GM12865 (cell line): ENCODE results near the gene TMEM37.

Source experiments
- DNase-seq: peaks from one replicate; pipeline ENCODE4 v3.0.0; 2010; ENCODE audit warnings: low read depth
- H3K4me3 ChIP-seq: 2 replicates; pipeline ENCODE4 v1.5.1; 2011; ENCODE audit warnings: mild to moderate bottlenecking, low read depth, low read length, control low read depth
- TF ChIP-seq, protein P1 (sequence below): IDR thresholded peaks from 2 replicates; pipeline ENCODE4 v1.5.1; 2011; ENCODE audit warnings: low read length, control low read depth, low read depth, inconsistent platforms; ENCODE audit not compliant: insufficient read depth; ENCODE audit errors: missing control alignments

TMEM37 gene

DNA sequence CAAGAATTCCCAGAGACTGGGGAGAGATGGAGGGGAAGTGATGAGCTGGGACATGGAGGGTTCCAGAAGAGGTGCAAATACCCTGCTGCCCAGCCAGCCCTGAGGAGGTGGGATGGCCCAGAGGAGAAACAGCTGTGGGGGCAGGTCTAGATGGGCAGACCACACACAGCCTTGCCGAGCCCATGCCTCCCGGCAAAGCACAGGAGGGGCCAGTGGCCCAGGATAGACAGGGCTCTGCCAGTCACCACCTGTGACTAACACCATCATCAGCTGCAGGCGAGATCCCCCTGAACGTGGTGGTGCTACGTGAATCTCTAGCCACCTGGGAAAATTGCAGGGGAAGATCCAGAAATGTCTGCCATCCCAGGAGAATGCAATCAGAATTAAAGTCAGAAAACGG, 53.2 kb downstream of the TMEM37 start:
- DNase-seq: no peak
- no peak overlapping the region for H3K4me3 ChIP-seq
- TF ChIP-seq, protein P1, sequence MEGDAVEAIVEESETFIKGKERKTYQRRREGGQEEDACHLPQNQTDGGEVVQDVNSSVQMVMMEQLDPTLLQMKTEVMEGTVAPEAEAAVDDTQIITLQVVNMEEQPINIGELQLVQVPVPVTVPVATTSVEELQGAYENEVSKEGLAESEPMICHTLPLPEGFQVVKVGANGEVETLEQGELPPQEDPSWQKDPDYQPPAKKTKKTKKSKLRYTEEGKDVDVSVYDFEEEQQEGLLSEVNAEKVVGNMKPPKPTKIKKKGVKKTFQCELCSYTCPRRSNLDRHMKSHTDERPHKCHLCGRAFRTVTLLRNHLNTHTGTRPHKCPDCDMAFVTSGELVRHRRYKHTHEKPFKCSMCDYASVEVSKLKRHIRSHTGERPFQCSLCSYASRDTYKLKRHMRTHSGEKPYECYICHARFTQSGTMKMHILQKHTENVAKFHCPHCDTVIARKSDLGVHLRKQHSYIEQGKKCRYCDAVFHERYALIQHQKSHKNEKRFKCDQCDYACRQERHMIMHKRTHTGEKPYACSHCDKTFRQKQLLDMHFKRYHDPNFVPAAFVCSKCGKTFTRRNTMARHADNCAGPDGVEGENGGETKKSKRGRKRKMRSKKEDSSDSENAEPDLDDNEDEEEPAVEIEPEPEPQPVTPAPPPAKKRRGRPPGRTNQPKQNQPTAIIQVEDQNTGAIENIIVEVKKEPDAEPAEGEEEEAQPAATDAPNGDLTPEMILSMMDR: no peak

DNA sequence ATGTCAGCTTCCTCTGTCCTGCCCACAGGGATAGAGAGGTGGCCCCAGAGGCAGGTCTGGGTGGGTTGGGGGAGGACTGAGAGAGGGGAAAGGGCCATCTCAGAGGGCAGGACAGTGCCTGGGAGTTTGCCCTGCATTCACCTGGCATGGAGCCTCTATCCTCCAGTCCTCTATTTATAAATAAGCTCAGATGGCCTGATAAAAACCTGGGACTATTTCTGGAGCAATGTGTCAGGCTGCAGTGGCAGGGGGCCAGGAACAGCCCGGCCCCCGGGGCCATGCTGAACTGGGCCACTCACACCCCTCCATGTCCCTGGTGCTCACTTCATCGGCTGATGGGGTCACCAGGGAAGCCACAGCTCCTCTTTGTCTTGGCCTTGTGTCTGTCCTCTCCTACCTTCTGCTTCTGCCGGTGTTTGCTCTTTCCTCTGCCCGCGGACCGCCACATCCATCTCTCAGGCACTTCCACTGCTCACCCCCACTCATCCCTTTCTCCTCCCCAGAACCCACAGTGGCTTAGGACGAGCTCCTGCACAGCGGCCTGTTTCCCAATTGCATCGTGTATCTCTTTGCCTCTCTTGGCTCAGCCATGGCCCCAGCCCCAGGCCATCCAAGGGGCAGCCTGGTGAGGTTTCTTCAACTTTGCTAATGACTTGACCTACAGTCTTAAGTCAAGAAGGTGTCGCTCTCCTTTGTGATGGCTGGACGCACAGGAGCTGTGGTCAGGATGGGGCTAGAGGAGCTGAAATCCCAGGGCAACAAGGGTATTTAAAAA, 53.9 kb downstream of the TMEM37 start:
- TF ChIP-seq, protein P1: no peak
- DNase-seq: no peak
- no peak overlapping the region for H3K4me3 ChIP-seq

- TF ChIP-seq, protein P1: no peak
- DNase-seq: no peak
- no peak overlapping the region for H3K4me3 ChIP-seq
Observed at GRCh38 chr2:119486196-119486827, 54.7 kb downstream of the TMEM37 start.

DNA sequence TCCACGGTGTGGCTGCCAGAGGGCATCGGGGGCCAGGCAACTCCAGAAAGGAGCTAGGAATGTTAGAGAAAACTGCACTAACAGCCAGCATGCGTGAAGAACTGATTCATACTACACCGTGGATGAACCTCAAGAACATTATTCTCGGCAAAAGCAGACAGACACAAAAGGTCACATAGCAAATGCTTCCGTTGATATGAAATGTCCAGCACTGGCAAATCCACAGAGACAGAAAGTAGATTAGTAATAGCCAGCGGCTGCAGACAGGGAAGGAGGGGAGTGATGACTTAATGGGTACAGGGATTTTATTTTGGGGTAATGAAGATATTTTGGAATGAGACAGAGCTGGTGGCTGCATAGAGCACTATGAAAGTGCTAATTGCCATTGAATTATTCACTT, 55.2 kb downstream of the TMEM37 start:
- DNase-seq: no peak

DNA sequence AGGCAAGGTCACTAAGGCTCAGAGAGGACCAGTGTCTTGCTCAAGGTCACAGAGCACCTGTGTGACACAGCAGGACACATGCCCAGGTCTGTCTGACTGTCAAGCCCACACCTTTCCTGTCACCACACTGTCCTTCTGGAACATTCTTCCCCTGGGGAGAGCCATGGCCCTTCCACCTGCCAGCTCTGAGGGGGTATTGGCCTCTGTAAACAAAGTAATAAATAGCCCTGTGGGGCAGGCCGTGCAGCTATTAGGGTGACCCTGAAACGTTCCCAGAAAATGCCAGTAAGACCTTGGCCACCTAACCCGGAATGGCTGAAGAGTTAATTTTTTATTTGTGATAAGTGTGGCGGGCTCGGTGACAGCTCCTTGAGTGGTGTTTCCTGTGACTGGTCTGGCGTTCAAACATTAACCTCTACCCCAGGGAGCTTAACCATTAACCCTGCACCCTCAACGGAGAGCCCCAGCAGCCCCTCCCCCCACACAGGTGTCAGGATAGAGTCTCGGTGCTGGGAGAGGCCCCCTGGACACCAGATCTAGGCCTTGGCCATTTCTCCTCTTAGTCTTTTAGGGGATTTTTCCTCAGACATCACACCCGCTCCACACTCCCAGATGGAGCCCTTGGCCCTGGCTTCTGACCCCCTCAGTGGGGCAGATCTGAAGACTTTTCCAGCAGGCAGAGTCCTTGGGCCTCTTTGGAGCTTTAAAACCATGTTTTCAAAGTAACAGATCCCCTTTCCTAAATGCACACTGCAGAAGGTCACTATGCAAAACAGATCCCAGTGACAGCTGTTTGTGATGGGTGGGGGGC, 56.0 kb downstream of the TMEM37 start:
- TF ChIP-seq, protein P1: no peak

More for the DNA sequence above, 55.2 kb downstream of the TMEM37 start:
- no peak overlapping the region for H3K4me3 ChIP-seq
- TF ChIP-seq, protein P1: no peak

More for the DNA sequence above, 56.0 kb downstream of the TMEM37 start:
- no peak overlapping the region for H3K4me3 ChIP-seq
- no peak for DNase-seq
